ENCODE results near the gene DOP1B.
"Not testable (repeated sequence)": the region's sequence is repeated elsewhere in the genome, so short reads cannot be mapped to it uniquely, and the experiment has no call there.

- TF ChIP-seq, protein P1, sequence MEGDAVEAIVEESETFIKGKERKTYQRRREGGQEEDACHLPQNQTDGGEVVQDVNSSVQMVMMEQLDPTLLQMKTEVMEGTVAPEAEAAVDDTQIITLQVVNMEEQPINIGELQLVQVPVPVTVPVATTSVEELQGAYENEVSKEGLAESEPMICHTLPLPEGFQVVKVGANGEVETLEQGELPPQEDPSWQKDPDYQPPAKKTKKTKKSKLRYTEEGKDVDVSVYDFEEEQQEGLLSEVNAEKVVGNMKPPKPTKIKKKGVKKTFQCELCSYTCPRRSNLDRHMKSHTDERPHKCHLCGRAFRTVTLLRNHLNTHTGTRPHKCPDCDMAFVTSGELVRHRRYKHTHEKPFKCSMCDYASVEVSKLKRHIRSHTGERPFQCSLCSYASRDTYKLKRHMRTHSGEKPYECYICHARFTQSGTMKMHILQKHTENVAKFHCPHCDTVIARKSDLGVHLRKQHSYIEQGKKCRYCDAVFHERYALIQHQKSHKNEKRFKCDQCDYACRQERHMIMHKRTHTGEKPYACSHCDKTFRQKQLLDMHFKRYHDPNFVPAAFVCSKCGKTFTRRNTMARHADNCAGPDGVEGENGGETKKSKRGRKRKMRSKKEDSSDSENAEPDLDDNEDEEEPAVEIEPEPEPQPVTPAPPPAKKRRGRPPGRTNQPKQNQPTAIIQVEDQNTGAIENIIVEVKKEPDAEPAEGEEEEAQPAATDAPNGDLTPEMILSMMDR (IDR thresholded peaks at IDR 0.05): not testable (repeated sequence)
- TF ChIP-seq POLR2A (IDR thresholded peaks at IDR 0.05): not testable (repeated sequence)
Measured at GRCh38 chr21:36199575-36199974, 43.0 kb downstream of the DOP1B start.

Measured in lower leg skin (tissue), 3 donors.